Fibroblast of lung (primary cell): ENCODE data around the gene BCL2L12. TPM values are rescaled to one million over a fixed set of nuclear protein-coding genes. Genes with fewer than 3 reads are reported as not detected.
"Not testable (repeated sequence)": the region's sequence is repeated elsewhere in the genome, so short reads cannot be mapped to it uniquely, and the experiment has no call there.

Experiments used
- DNase-seq, 2 donors: peaks; one replicate each; pipeline versions ENCODE4 v3.0.0 to v3.0.0-alpha.2; 2010; ENCODE audit warnings: low read depth in 2 of 2
- H2AFZ ChIP-seq: 2 replicates; pipeline ENCODE4 v1.5.1; 2012; ENCODE audit warnings: low read length, control low read depth, inconsistent platforms
- H3K27ac ChIP-seq: 2 replicates; pipeline ENCODE4 v1.5.1; 2011; ENCODE audit warnings: low read length, control low read depth; ENCODE audit not compliant: insufficient read depth
- H3K27me3 ChIP-seq: 2 replicates; pipeline ENCODE4 v1.5.1; 2011; ENCODE audit warnings: mild to moderate bottlenecking, low read length; ENCODE audit not compliant: control insufficient read depth, insufficient read depth
- H3K36me3 ChIP-seq: 2 replicates; pipeline ENCODE4 v1.5.1; 2011; ENCODE audit warnings: low read length; ENCODE audit not compliant: control insufficient read depth, insufficient read depth
- H3K4me1 ChIP-seq: 2 replicates; pipeline ENCODE4 v1.5.1; 2011; ENCODE audit warnings: low read length; ENCODE audit not compliant: control insufficient read depth, insufficient read depth; ENCODE audit errors: extremely low read depth
- H3K4me2 ChIP-seq: 2 replicates; pipeline ENCODE4 v1.5.1; 2011; ENCODE audit warnings: low read length, control low read depth; ENCODE audit not compliant: insufficient read depth; ENCODE audit errors: extremely low read depth
- H3K4me3 ChIP-seq, 4 experiments: fragments of 200-600 bp in 1 of 4; sonication (generic) in 1 of 4; replicated peaks in 1 of 4; 2 replicates each; pipeline ENCODE4 v1.5.1; 2011 to 2016; ENCODE audit warnings: low read length in 4 of 4, low read depth in 3 of 4, mild to moderate bottlenecking in 3 of 4, control low read depth in 2 of 4, inconsistent platforms in 1 of 4, mixed read lengths in 1 of 4; ENCODE audit not compliant: insufficient read depth in 1 of 4; ENCODE audit errors: control extremely low read depth in 1 of 4
- H3K79me2 ChIP-seq: 2 replicates; pipeline ENCODE4 v1.5.1; 2012; ENCODE audit warnings: mild to moderate bottlenecking, low read length, inconsistent platforms; ENCODE audit not compliant: control insufficient read depth, insufficient read depth
- H3K9ac ChIP-seq: 2 replicates; pipeline ENCODE4 v1.5.1; 2011; ENCODE audit warnings: mild to moderate bottlenecking, low read length, control low read depth; ENCODE audit not compliant: insufficient read depth
- H3K9me3 ChIP-seq: 2 replicates; pipeline ENCODE4 v1.5.1; 2012; ENCODE audit warnings: low read depth, low read length; ENCODE audit not compliant: control insufficient read depth, insufficient read depth
- H4K20me1 ChIP-seq: 2 replicates; pipeline ENCODE4 v1.5.1; 2011; ENCODE audit warnings: low read length; ENCODE audit not compliant: control insufficient read depth, insufficient read depth; ENCODE audit errors: extremely low read depth
- CTCF ChIP-seq, 2 donors: IDR thresholded peaks in 1 of 2; conservative IDR thresholded peaks in 1 of 2; 1 replicate in 1 of 2; 2 replicates in 1 of 2; pipeline ENCODE4 v1.5.1; 2011 to 2012; ENCODE audit warnings: low read length in 2 of 2, control low read depth in 1 of 2, inconsistent platforms in 1 of 2, low read depth in 1 of 2, mild to moderate bottlenecking in 1 of 2
- EZH2 ChIP-seq: IDR thresholded peaks from 2 replicates; pipeline ENCODE4 v1.5.1; 2012; ENCODE audit warnings: low read length, control low read depth, mild to moderate bottlenecking; ENCODE audit errors: missing control alignments
- polyA minus RNA-seq: library from RNA; depleted of rRNA, polyadenylated mRNA; stranded (reverse); fragments of >200 nt; gene quantifications from 2 replicates; pipeline ENCODE4 v1.2.3, GENCODE V29; 2011; ENCODE audit warnings: low replicate concordance
- polyA plus RNA-seq, 2 donors: library from polyadenylated mRNA; depleted of rRNA in 1 of 2; stranded (reverse) in 1 of 2; unstranded in 1 of 2; fragments of >200 nt; gene quantifications; 2 replicates each; pipeline ENCODE4 v1.2.1, GENCODE V29; 2011 to 2012; ENCODE audit warnings: missing spikeins in 1 of 2
- total RNA-seq: library from RNA; depleted of rRNA; stranded (reverse); fragments of >200 nt; gene quantifications from 2 replicates; pipeline ENCODE4 v1.2.1, GENCODE V29; 2014

The BCL2L12 gene
- total RNA-seq (2.6 and 4.8 TPM in 2 replicates), polyA plus RNA-seq (5.0 and 9.8 TPM in 2 replicates), polyA minus RNA-seq (8.0 and 10.2 TPM in 2 replicates)
- polyA plus RNA-seq (2012): 16.4 and 30.3 TPM in 2 replicates

GRCh38 chr19:49665351-49666119, at the start of gene BCL2L12, which contains the start of gene IRF3:
Gene BCL2L12, plus strand, starts transcription at chr19:49665933. Its CDS starts 760 bp downstream, at chr19:49666693.
Gene IRF3, minus strand, starts transcription at chr19:49665857. Its CDS starts 1,019 bp downstream, at chr19:49664838.
- Histone ChIP-seq H3K9ac (peak within 1 kb of the TSS; percentile 77), H3K4me2 (peak within 1 kb of the TSS; percentile 99), H3K9me3 (no peaks in the 10 kb centered on the region), H3K27ac (peak within 1 kb of the TSS; percentile 89), H4K20me1 (no peaks in the 10 kb centered on the region), H2AFZ (peak within 1 kb of the TSS; percentile 86), H3K4me1 (peaks cover 5% of the 10 kb centered on the region), H3K4me3 (peak within 1 kb of the TSS; percentile 77 to 99 (median 90)), H3K79me2 (peaks cover 16% of the 10 kb centered on the region), H3K36me3 (peaks cover 10% of the 10 kb centered on the region), H3K27me3 (no peaks in the 10 kb centered on the region)
- DNase-seq: peak; percentile 90 to 96
- TF ChIP-seq EZH2: no peak

- Histone ChIP-seq H3K79me2 (peaks cover 10% of the 10 kb centered on the region), H3K9ac (no peak overlapping the region), H3K27me3 (no peaks in the 10 kb centered on the region), H3K4me1 (peaks cover 15% of the 10 kb centered on the region), H4K20me1 (no peaks in the 10 kb centered on the region), H3K4me2 (no peak overlapping the region), H3K9me3 (no peaks in the 10 kb centered on the region), H3K36me3 (peaks cover 20% of the 10 kb centered on the region), H2AFZ (no peak overlapping the region), H3K4me3 (no peak overlapping the region), H3K27ac (no peak overlapping the region)
- TF ChIP-seq CTCF (conservative IDR thresholded peaks at IDR 0.05 in 1 of 2, IDR thresholded peaks at IDR 0.05 in 1 of 2; ENCODE audit: low read depth in 1 of 2, low read length in 2 of 2) (no peak), EZH2 (no peak)
- DNase-seq: no peak
Observed at GRCh38 chr19:49616532-49616931, 49.2 kb upstream of the BCL2L12 start.

GRCh38 chr19:49616945-49617344, 48.8 kb upstream of the BCL2L12 start:
- H3K4me2 ChIP-seq: no peak overlapping the region
- H3K4me3 ChIP-seq: no peak overlapping the region
- no peaks in the 10 kb centered on the region for H4K20me1 ChIP-seq
- H3K79me2 ChIP-seq: peaks cover 10% of the 10 kb centered on the region
- no peaks in the 10 kb centered on the region for H3K9me3 ChIP-seq
- no peak overlapping the region for H3K27ac ChIP-seq
- H2AFZ ChIP-seq: no peak overlapping the region
- no peak for DNase-seq
- TF ChIP-seq EZH2: no peak
- no peak for TF ChIP-seq CTCF (conservative IDR thresholded peaks at IDR 0.05 in 1 of 2, IDR thresholded peaks at IDR 0.05 in 1 of 2; ENCODE audit: low read depth in 1 of 2, low read length in 2 of 2)
- no peak overlapping the region for H3K9ac ChIP-seq
- H3K4me1 ChIP-seq: peaks cover 15% of the 10 kb centered on the region
- H3K27me3 ChIP-seq: no peaks in the 10 kb centered on the region
- peaks cover 22% of the 10 kb centered on the region for H3K36me3 ChIP-seq

- H3K4me2 ChIP-seq, H3K9me3 ChIP-seq, H3K79me2 ChIP-seq, DNase-seq, H2AFZ ChIP-seq, H3K27ac ChIP-seq, H3K9ac ChIP-seq, H3K4me3 ChIP-seq, H4K20me1 ChIP-seq, H3K27me3 ChIP-seq: not testable (repeated sequence)
- Histone ChIP-seq H3K4me1 (peaks cover 12% of the 10 kb centered on the region), H3K36me3 (peaks cover 22% of the 10 kb centered on the region)
Observed at GRCh38 chr19:49617860-49618259, 47.9 kb upstream of the BCL2L12 start.
